Hepatocyte (in vitro differentiated cells): ENCODE measurements around the gene HS6ST2. TPM values are rescaled to one million over a fixed set of nuclear protein-coding genes. Genes with fewer than 3 reads are reported as not detected.

Experiments used
- DNase-seq: peaks from one replicate; pipeline ENCODE4 v3.0.0-alpha.2; 2016; ENCODE audit warnings: low spot score
- H2AFZ ChIP-seq: fragments of 200-600 bp; sonication (generic); 2 replicates; pipeline ENCODE4 v1.6.0; 2016; ENCODE audit warnings: antibody characterized with exemption, mild to moderate bottlenecking
- H3K27ac ChIP-seq: fragments of 200-600 bp; sonication (generic); 2 replicates; pipeline ENCODE4 v1.5.1; 2016; ENCODE audit warnings: mild to moderate bottlenecking
- H3K27me3 ChIP-seq: fragments of 200-600 bp; sonication (generic); 2 replicates; pipeline ENCODE4 v1.6.1; 2016
- H3K36me3 ChIP-seq: fragments of 200-600 bp; sonication (generic); replicated peaks from 2 replicates; pipeline ENCODE4 v1.5.1; 2016; ENCODE audit warnings: low read depth; ENCODE audit not compliant: insufficient read depth
- H3K4me1 ChIP-seq: fragments of 200-600 bp; sonication (generic); 2 replicates; pipeline ENCODE4 v1.5.1; 2016; ENCODE audit warnings: mild to moderate bottlenecking, moderate library complexity; ENCODE audit not compliant: insufficient read depth
- H3K4me2 ChIP-seq: fragments of 200-600 bp; sonication (generic); 2 replicates; pipeline ENCODE4 v1.6.0; 2016
- H3K4me3 ChIP-seq: fragments of 200-600 bp; sonication (generic); 2 replicates; pipeline ENCODE4 v1.5.1; 2016; ENCODE audit warnings: mild to moderate bottlenecking
- H3K79me2 ChIP-seq: fragments of 200-600 bp; sonication (generic); 2 replicates; pipeline ENCODE4 v1.6.0; 2017; ENCODE audit warnings: mild to moderate bottlenecking
- H3K9me2 ChIP-seq: fragments of 200-600 bp; sonication (generic); replicated peaks from 2 replicates; pipeline ENCODE4 v1.6.0; 2017; ENCODE audit warnings: mild to moderate bottlenecking; ENCODE audit not compliant: insufficient read depth
- H3K9me3 ChIP-seq: fragments of 200-600 bp; sonication (generic); 2 replicates; pipeline ENCODE4 v1.5.1; 2016; ENCODE audit warnings: low read depth, mild to moderate bottlenecking
- H4K20me1 ChIP-seq: fragments of 200-600 bp; sonication (generic); 2 replicates; pipeline ENCODE4 v1.6.0; 2016; ENCODE audit warnings: mild to moderate bottlenecking; ENCODE audit not compliant: insufficient read depth, poor library complexity, severe bottlenecking
- EZH2 ChIP-seq: fragments of 200-600 bp; sonication (generic); IDR thresholded peaks from 2 replicates; pipeline ENCODE4 v1.6.1; 2016; ENCODE audit warnings: antibody characterized with exemption, mild to moderate bottlenecking, borderline replicate concordance
- EZH2phosphoT487 ChIP-seq: fragments of 200-600 bp; sonication (generic); IDR thresholded peaks from one replicate; pipeline ENCODE4 v1.6.1; 2018; ENCODE audit warnings: antibody characterized with exemption, mild to moderate bottlenecking, low read depth, moderate library complexity; ENCODE audit not compliant: unreplicated experiment, severe bottlenecking
- WGBS: methylation state at CpG from one replicate; pipeline ENCODE4 v1.1.6; 2016; ENCODE audit warnings: low lambda C conversion rate; ENCODE audit errors: missing lambda C conversion rate; 5-methylcytosine and 5-hydroxymethylcytosine counted together
- polyA plus RNA-seq: library from polyadenylated mRNA; unstranded; fragments of >200 nt; fragmentation: Nextera tagmentation; extraction: Ambion mirVana; gene quantifications from 2 replicates; pipeline ENCODE4 v1.2.1, GENCODE V29; 2016
- total RNA-seq: library from RNA; depleted of rRNA; stranded (reverse); fragments of >200 nt; gene quantifications from 2 replicates; pipeline ENCODE4 v1.2.3, GENCODE V29; 2014
- TF ChIP-seq, protein P1 (sequence below): fragments of 200-600 bp; sonication (generic); IDR thresholded peaks from 2 replicates; pipeline ENCODE4 v1.5.1; 2016; ENCODE audit warnings: antibody characterized with exemption, mild to moderate bottlenecking; ENCODE audit not compliant: poor library complexity

The HS6ST2 gene
- total and polyA plus RNA-seq, 2 experiments from 2014 or later = 17.4 to 21.9 TPM

DNA sequence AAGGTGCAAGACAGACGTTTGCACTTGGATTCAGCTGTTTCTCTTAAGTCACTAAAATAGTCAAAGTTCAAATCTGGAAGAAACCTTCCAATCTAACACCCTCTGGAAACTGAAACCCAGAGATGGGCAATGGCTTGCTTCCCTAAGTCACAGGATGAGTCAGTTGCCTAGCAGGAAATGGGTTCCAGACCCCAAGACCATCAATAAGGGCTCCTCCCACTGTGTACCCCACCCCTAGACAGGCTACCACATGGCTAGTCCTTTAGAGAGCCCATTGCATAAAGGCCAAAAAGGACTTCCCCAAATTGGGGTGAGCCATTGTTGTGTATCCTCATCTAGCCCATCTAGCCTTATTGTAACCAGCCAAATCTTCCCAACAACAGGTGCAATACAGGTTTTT is 216.2 kb downstream of the HS6ST2 start:
- no peaks in the 10 kb centered on the region for H4K20me1 ChIP-seq
- no peaks in the 10 kb centered on the region for H3K9me3 ChIP-seq
- no peak overlapping the region for H3K4me3 ChIP-seq
- no peak overlapping the region for H3K27ac ChIP-seq
- H3K79me2 ChIP-seq = no peaks in the 10 kb centered on the region
- DNase-seq = no peak
- no peaks in the 10 kb centered on the region for H3K4me1 ChIP-seq
- H3K36me3 ChIP-seq = no peaks in the 10 kb centered on the region
- H3K4me2 ChIP-seq = no peak overlapping the region
- 8% methylated on average over 1 of the region's 1 CpG for WGBS
- H2AFZ ChIP-seq = no peak overlapping the region
- no peaks in the 10 kb centered on the region for H3K9me2 ChIP-seq
- H3K27me3 ChIP-seq = no peaks in the 10 kb centered on the region
- TF ChIP-seq EZH2phosphoT487 (no peak), EZH2 (no peak)
- TF ChIP-seq, protein P1, sequence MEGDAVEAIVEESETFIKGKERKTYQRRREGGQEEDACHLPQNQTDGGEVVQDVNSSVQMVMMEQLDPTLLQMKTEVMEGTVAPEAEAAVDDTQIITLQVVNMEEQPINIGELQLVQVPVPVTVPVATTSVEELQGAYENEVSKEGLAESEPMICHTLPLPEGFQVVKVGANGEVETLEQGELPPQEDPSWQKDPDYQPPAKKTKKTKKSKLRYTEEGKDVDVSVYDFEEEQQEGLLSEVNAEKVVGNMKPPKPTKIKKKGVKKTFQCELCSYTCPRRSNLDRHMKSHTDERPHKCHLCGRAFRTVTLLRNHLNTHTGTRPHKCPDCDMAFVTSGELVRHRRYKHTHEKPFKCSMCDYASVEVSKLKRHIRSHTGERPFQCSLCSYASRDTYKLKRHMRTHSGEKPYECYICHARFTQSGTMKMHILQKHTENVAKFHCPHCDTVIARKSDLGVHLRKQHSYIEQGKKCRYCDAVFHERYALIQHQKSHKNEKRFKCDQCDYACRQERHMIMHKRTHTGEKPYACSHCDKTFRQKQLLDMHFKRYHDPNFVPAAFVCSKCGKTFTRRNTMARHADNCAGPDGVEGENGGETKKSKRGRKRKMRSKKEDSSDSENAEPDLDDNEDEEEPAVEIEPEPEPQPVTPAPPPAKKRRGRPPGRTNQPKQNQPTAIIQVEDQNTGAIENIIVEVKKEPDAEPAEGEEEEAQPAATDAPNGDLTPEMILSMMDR = no peak

DNA sequence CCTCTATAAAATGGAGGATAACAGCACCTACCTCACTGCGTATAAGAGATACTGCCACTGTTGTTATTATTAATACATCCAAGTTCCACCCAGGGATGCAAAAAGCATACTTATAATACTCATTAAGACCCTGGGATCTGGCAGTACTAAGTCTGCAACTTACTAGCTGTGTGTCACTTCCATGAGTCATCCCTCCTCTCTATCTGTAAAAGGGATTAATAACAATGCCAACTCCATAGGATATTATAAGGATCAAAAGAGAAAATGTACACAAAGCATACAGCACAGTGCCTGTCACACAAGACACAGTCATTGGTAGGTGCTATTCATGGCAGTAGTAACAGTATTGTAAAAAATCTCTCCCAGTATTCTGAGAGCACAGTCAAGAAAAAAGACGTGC is 216.7 kb downstream of the HS6ST2 start:
- H3K27ac ChIP-seq = no peak overlapping the region
- no peaks in the 10 kb centered on the region for H3K4me1 ChIP-seq
- H3K4me3 ChIP-seq = no peak overlapping the region
- no peaks in the 10 kb centered on the region for H3K79me2 ChIP-seq
- WGBS = 56% methylated on average over 2 of the region's 2 CpGs
- no peaks in the 10 kb centered on the region for H3K36me3 ChIP-seq
- H3K4me2 ChIP-seq = no peak overlapping the region
- H2AFZ ChIP-seq = no peak overlapping the region
- H3K9me2 ChIP-seq = no peaks in the 10 kb centered on the region
- H4K20me1 ChIP-seq = no peaks in the 10 kb centered on the region
- H3K9me3 ChIP-seq = no peaks in the 10 kb centered on the region
- no peak for DNase-seq
- TF ChIP-seq, protein P1 = no peak
- no peak for TF ChIP-seq EZH2phosphoT487
- TF ChIP-seq EZH2 = no peak
- H3K27me3 ChIP-seq = no peaks in the 10 kb centered on the region

DNA sequence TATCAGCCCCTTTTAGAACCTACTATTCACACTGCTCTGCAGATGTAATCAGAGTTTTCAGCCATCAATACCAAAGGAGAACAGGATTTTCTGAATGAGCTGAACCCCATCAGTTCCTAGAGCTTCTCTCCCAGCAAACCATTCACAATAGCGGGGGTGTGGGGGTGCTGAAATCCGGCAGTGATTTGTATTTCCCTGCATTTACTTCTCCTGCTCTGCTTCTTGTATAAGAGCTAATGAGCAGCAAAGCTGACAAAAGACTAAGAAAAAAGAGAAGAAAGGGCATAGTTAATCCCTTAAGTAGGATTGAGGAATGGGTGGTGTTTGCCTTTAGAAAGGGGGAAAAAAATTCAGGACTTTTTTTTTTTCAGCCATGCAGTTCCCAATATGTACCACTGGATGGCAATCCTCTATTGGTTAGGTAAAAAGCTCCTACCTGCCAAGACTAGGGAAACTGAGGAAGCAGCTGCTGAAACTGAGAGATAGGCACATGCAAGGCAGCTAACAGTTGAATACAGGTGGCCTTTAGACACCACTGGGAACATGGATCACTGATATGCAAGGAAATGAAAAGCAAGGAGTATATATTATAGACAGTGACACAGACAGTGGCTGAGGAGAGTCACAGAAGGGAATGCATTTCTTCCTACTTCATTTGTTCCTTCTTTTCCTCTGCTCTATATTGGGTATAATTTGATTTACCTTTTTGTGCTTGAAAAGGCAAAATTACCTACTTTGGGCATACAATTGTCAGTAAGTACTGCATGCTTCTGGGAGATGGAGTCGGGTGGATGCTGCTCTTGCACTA is 217.9 kb downstream of the HS6ST2 start:
- H3K27ac ChIP-seq = no peak overlapping the region
- no peak for DNase-seq
- WGBS = 56% methylated on average over 3 of the region's 3 CpGs
- no peaks in the 10 kb centered on the region for H3K9me3 ChIP-seq
- H3K79me2 ChIP-seq = no peaks in the 10 kb centered on the region
- no peaks in the 10 kb centered on the region for H3K27me3 ChIP-seq
- H3K9me2 ChIP-seq = no peaks in the 10 kb centered on the region
- no peak overlapping the region for H2AFZ ChIP-seq
- peak overlapping the region; percentile 54 for H3K4me2 ChIP-seq
- H3K36me3 ChIP-seq = no peaks in the 10 kb centered on the region
- H4K20me1 ChIP-seq = no peaks in the 10 kb centered on the region
- TF ChIP-seq EZH2phosphoT487 = no peak
- TF ChIP-seq, protein P1 = peak; percentile 56
- no peak overlapping the region for H3K4me3 ChIP-seq
- H3K4me1 ChIP-seq = no peaks in the 10 kb centered on the region
